ENCODE measurements around the gene ATG16L1. TPM values are rescaled to one million over a fixed set of nuclear protein-coding genes. Genes with fewer than 3 reads are reported as not detected.

Gene ATG16L1
- total RNA-seq, 2 donors from 2014 or later = 58.3 to 67.7 TPM

GRCh38 chr2:233242231-233242927, 9.1 kb upstream of the ATG16L1 start:
- TF ChIP-seq, protein P1, sequence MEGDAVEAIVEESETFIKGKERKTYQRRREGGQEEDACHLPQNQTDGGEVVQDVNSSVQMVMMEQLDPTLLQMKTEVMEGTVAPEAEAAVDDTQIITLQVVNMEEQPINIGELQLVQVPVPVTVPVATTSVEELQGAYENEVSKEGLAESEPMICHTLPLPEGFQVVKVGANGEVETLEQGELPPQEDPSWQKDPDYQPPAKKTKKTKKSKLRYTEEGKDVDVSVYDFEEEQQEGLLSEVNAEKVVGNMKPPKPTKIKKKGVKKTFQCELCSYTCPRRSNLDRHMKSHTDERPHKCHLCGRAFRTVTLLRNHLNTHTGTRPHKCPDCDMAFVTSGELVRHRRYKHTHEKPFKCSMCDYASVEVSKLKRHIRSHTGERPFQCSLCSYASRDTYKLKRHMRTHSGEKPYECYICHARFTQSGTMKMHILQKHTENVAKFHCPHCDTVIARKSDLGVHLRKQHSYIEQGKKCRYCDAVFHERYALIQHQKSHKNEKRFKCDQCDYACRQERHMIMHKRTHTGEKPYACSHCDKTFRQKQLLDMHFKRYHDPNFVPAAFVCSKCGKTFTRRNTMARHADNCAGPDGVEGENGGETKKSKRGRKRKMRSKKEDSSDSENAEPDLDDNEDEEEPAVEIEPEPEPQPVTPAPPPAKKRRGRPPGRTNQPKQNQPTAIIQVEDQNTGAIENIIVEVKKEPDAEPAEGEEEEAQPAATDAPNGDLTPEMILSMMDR (IDR thresholded peaks at IDR 0.05) = no peak
- no peak for TF ChIP-seq POLR2AphosphoS5 (IDR thresholded peaks at IDR 0.05)
- TF ChIP-seq POLR2A (IDR thresholded peaks at IDR 0.05) = no peak
- intact Hi-C loops (cut with DNase I) = no loop called here
- Histone ChIP-seq H3K4me1 (replicated peaks) (no peaks in the 10 kb centered on the region), H3K9me3 (no peaks in the 10 kb centered on the region), H3K27ac (no peak overlapping the region), H3K4me3 (no peak overlapping the region), H3K36me3 (no peaks in the 10 kb centered on the region), H3K27me3 (replicated peaks; ENCODE audit: insufficient read depth) (no peaks in the 10 kb centered on the region)
- DNase-seq (ENCODE audit: low spot score) = no peak
- 84% methylated on average over 14 of the region's 14 CpGs for WGBS

- intact Hi-C loops (cut with DNase I) = no loop called here
- Histone ChIP-seq H3K4me1 (replicated peaks) (no peaks in the 10 kb centered on the region), H3K4me3 (no peak overlapping the region), H3K36me3 (no peaks in the 10 kb centered on the region), H3K9me3 (no peaks in the 10 kb centered on the region), H3K27me3 (replicated peaks; ENCODE audit: insufficient read depth) (no peaks in the 10 kb centered on the region), H3K27ac (no peak overlapping the region)
- TF ChIP-seq, protein P1 (IDR thresholded peaks at IDR 0.05) = no peak
- TF ChIP-seq POLR2A (IDR thresholded peaks at IDR 0.05) (no peak), POLR2AphosphoS5 (IDR thresholded peaks at IDR 0.05) (no peak)
- 70% methylated on average over 4 of the region's 4 CpGs for WGBS
- no peak for DNase-seq (ENCODE audit: low spot score)
Measured at GRCh38 chr2:233243348-233243747, 8.1 kb upstream of the ATG16L1 start.

- WGBS = 49% methylated on average over 5 of the region's 5 CpGs
- intact Hi-C loops (cut with DNase I) = no loop called here
- no peaks in the 10 kb centered on the region for H3K36me3 ChIP-seq
- DNase-seq (ENCODE audit: low spot score) = no peak
- TF ChIP-seq POLR2AphosphoS5 (IDR thresholded peaks at IDR 0.05) = no peak
- no peak for TF ChIP-seq POLR2A (IDR thresholded peaks at IDR 0.05)
- TF ChIP-seq, protein P1 (IDR thresholded peaks at IDR 0.05) = no peak
- no peaks in the 10 kb centered on the region for H3K4me1 ChIP-seq (replicated peaks)
- no peak overlapping the region for H3K27ac ChIP-seq
- H3K27me3 ChIP-seq (replicated peaks; ENCODE audit: insufficient read depth) = no peaks in the 10 kb centered on the region
- no peaks in the 10 kb centered on the region for H3K9me3 ChIP-seq
- no peak overlapping the region for H3K4me3 ChIP-seq
Measured at GRCh38 chr2:233244818-233245217, 6.7 kb upstream of the ATG16L1 start.

DNA sequence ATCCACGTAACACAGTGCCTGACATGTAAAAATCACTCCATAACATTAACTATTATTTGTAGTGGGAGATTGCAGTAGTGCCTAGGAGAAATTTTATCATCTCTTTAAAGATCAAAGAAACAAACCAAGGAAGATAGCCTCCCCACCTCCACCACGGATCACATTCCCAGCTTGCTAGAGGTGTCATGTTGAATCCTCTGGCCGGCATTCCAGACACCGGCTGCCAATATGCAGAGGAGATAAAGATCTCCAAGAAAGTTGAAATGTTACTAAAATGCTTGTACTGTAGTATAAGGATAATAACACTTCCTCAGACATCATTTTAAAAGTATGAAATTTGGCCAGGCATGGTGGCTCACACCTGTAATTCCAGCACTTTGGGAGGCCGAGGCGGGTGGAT, 6.1 kb upstream of the ATG16L1 start:
- Histone ChIP-seq H3K4me1 (replicated peaks) (no peaks in the 10 kb centered on the region), H3K27me3 (replicated peaks; ENCODE audit: insufficient read depth) (no peaks in the 10 kb centered on the region), H3K36me3 (no peaks in the 10 kb centered on the region), H3K4me3 (no peak overlapping the region), H3K9me3 (no peaks in the 10 kb centered on the region), H3K27ac (no peak overlapping the region)
- intact Hi-C loops (cut with DNase I) = no loop called here
- no peak for DNase-seq (ENCODE audit: low spot score)
- TF ChIP-seq POLR2AphosphoS5 (IDR thresholded peaks at IDR 0.05) (no peak), POLR2A (IDR thresholded peaks at IDR 0.05) (no peak)
- TF ChIP-seq, protein P1 (IDR thresholded peaks at IDR 0.05) = no peak
- 40% methylated on average over 6 of the region's 6 CpGs for WGBS

DNA sequence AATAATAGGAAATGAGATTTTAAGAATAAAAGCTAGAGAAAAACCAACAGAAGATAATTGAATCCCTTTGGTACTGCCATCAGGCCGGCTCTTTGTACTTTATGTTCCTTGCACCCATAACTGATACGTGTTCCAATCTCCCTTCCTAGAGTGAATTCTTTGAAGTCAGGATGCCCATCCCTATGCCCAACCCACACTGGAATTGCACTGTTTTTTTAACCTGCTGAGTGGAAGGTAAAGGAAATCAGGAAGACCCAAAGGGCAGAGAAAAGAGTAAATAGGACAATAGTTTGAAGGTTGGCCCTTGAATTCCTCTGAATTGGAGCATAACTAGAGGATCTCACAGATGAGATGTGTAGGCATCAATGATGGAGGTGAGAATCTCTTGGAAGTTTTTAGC, 4.4 kb upstream of the ATG16L1 start:
- intact Hi-C loops (cut with DNase I) = no loop called here
- no peaks in the 10 kb centered on the region for H3K36me3 ChIP-seq
- no peak overlapping the region for H3K27ac ChIP-seq
- TF ChIP-seq POLR2AphosphoS5 (IDR thresholded peaks at IDR 0.05) (no peak), POLR2A (IDR thresholded peaks at IDR 0.05) (no peak)
- TF ChIP-seq, protein P1 (IDR thresholded peaks at IDR 0.05) = no peak
- no peak overlapping the region for H3K4me3 ChIP-seq
- H3K27me3 ChIP-seq (replicated peaks; ENCODE audit: insufficient read depth) = no peaks in the 10 kb centered on the region
- DNase-seq (ENCODE audit: low spot score) = no peak
- WGBS = 76% methylated on average over 2 of the region's 2 CpGs
- H3K4me1 ChIP-seq (replicated peaks) = no peaks in the 10 kb centered on the region
- no peaks in the 10 kb centered on the region for H3K9me3 ChIP-seq

Measured in prostate gland (tissue), 2 donors.